GM19372 (cell line): ENCODE results near the gene CCDC51.

Experiments used
- ATAC-seq: cut with Tn5 transposase; IDR thresholded peaks from one replicate; pipeline ENCODE4 v1.9.1; 2021; ENCODE audit warnings: mild to moderate bottlenecking, low read depth, moderate library complexity; ENCODE audit not compliant: unreplicated experiment

The CCDC51 gene

DNA sequence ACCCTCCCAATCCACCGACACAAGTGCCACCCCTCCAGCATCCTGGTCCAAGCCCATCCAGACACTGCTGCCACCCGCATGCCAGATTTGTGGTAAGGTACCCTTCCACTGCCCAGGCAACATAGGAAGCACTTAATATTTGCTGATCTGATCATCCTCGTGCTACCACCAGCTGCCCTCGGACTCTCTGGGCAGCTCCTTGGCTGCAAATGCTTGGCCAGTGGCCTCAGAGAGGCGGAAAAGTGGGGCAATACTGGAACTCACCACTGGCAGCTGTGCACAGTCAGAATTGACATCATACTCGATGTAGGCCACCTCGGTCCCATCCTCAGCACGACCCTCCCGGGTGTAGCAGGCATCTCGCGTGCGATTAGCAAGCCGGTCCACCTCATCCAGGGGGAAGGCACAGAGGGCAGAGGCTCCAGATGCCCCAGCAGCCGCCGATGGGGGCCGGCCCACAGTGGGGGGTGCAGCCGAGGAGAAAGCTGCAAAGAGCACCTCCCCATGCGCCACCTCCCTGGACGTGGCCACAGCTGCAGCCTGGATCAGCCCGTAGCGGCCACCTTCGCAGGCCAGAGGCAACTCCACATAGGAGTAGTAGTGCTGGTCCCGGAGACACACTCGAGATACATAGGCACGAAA, 16.6 kb downstream of the CCDC51 start:
- ATAC-seq: no peak

GRCh38 chr3:48422681-48423080, 17.2 kb downstream of the CCDC51 start:
- ATAC-seq: no peak

GRCh38 chr3:48422272-48422671, 17.6 kb downstream of the CCDC51 start:
- no peak for ATAC-seq

DNA sequence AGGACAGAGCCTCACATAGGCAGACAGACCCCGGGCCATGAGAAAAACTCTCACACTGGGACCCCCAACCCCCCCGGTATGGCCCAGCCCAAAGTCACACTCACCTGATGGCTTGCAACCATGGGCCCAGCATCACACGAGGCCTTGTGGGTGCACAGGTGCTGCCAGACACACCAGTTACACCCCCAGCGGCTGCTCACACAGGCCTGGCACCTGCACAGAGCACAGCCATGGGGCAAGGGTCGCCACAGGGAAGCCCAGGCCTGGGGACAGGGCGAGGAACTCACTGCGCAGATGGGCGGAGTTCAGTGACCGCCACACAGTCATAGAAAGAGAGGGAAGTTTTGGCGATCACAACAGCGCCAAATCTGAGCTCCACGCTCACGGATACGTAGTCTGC, 19.4 kb downstream of the CCDC51 start:
- ATAC-seq: no peak

DNA sequence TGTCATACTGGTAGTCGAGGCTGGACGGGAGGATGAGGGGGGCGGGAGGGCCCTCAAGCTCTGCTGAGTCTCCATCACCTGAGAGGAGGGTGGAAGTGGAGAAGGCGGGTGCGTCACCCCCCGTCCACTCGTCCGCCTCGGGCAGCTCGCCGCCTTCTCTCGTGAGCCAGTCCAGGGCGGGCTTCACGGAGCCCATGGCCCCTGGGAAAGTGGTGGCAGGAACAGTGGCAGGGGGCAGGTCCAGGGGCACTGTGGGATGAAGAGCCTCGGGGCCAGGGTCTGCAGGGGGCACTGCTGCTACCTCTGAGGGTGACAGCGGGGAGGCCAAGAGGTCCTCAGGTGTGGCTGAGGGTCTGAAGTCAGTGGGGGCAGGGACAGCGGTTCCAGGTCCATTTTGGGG, 20.3 kb downstream of the CCDC51 start:
- no peak for ATAC-seq

- no peak for ATAC-seq
Measured at GRCh38 chr3:48419149-48419548, 20.8 kb downstream of the CCDC51 start.

GRCh38 chr3:48418651-48419050, 21.3 kb downstream of the CCDC51 start:
- ATAC-seq: no peak

- ATAC-seq: no peak
Measured at GRCh38 chr3:48418140-48418539, 21.8 kb downstream of the CCDC51 start.

GRCh38 chr3:48417529-48418108, 22.3 kb downstream of the CCDC51 start:
- ATAC-seq: no peak

DNA sequence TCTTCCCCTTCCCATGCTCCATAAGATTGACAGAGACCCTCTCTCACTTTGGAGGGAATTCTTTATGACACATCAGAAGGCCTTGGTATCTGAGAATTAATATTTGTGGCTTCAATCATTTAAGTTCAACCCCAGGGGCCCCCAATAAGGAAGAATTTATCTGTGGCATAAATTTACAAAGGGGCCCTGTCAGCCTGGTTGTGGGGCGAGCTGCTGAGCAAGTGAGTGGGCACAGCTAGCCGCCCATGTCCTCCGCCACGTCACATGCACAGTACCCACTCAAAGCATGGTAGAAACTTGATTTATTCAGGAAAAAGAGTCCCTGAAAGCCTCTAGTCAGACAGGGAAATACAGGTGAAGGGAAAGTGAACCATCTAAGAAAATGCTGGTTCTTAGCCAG, 23.4 kb downstream of the CCDC51 start:
- ATAC-seq: no peak

GRCh38 chr3:48416091-48416505, 23.8 kb downstream of the CCDC51 start:
- no peak for ATAC-seq

- no peak for ATAC-seq
Measured at GRCh38 chr3:48415251-48415953, 24.5 kb downstream of the CCDC51 start.

GRCh38 chr3:48414376-48415250, 25.3 kb downstream of the CCDC51 start:
- no peak for ATAC-seq

GRCh38 chr3:48413611-48414010, 26.3 kb downstream of the CCDC51 start:
- no peak for ATAC-seq

- ATAC-seq: no peak
Measured at GRCh38 chr3:48413086-48413485, 26.8 kb downstream of the CCDC51 start.

DNA sequence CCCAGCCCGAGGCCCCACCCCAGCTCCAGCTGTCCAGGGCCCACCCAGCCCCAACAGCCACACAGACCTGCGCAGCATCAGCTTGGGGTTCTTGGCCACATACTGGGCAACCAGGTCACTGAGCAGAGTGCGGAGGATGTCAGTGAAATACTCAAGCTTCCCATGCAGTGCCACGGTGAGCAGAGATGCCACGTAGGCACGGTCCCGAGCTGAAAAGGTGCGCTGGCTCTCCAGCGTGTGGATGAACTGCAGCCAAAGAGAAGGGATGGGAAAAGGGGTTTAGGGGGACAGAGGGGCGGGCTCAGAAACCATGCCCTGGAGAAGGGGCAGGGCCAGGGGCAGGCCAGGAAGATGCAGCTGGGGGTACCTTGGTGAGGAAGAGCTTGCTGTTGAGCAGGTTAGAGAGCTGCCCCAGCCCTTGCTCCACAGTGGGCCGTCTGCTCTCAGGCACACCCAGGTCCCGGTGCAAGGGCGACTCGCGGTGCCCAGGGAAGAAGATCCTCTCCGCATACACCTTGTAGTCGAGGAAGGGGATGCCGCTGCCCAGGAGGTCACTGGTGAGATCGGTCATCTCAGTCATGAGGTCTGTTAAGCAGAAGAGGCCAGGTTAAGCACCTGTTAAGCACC, 27.4 kb downstream of the CCDC51 start:
- no peak for ATAC-seq

DNA sequence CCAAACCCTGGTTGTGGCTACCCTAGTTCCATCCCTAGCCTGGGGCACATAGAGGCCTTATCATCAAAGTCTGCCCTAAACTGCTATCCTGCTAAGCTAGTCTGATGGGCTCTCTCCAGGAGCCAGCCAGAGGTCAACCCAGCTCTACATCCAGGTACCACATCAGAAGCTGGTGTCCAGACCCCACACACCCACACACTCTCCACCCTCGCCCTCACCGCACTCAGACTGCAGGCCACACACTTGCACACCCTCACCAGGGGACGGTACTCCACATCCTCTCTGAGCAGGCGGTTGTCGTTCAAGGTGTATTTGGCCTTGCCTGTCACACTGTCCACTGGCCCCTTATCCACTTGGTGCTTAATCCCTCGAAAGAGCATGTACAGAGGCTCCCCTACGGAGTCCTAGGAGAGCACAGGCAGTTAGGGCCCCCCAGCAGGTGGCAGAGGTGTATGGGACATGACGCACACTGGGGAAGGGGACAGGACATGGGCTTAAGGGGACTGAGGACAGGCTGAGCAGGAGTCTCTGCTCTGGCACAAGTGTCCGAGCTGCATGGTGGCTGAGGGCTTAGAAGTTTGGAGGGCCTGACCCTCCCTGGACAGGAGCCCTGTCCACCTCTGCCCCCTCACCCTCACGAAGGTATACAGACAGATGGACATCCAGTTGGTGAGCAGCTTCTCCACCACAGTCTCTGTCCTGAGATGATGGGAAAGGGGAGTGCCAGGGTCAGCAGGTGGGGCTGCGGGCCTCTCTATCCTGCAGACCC, 28.1 kb downstream of the CCDC51 start:
- ATAC-seq: no peak

DNA sequence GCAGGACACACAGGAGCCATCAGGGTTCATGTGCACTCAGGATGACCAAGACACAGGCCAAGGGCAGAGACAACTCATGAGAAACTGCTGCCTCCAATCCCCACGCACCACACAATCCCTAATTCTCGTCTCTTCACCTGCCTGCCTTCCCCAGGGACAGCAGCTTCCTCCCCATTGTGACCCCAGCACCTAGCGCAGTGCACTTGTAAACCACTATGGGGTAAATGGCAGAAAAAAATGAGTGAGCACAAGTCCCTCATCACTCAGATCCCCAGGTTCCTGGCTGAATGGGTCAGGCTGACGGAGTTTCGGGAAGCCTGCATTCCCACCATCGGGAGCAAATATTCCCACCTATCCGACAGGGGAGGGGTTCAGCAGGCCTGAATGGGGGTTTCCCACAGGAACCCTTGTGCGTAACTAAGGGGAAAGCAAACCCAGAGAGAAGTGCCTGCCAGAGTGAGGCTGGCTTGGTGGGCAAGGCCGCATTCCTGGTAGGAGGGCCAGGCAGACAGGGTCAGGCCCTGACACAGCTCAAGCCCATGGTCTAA, 28.8 kb downstream of the CCDC51 start:
- no peak for ATAC-seq

- no peak for ATAC-seq
Measured at GRCh38 chr3:48410205-48411040, 29.5 kb downstream of the CCDC51 start.
